ENCODE data around the gene LRRK1. TPM values are rescaled to one million over a fixed set of nuclear protein-coding genes. Genes with fewer than 3 reads are reported as not detected.

LRRK1 gene
- total RNA-seq, 1 donor from 2014 or later, result 0.86 TPM

- DNase-seq (ENCODE audit: low spot score, unreplicated experiment), result no peak
Observed at GRCh38 chr15:101057841-101058407, 138.8 kb downstream of the LRRK1 start.

DNA sequence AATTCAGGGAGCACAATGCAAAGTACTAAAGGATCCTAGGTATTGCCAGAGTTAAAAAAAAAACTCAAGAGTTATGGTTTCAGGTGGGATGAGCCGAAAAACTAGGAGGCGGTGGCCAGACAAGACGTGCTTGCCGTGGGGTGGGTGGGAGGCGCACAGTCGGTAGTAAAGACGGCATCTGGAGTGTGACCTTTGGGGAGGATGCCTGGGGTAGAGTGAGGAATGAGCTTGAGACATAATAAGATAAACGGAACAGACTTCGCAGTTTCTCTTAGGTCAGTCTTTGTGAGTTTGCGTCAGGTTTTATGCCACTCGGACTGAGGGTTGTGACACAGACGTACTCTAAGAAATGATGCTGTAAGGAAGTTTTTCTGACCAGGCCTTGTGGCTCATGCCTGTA, 139.6 kb downstream of the LRRK1 start:
- H3K4me1 Mint-ChIP-seq (ENCODE audit: low read depth), result no peaks in the 10 kb centered on the region
- H3K27ac Mint-ChIP-seq, result no peak overlapping the region
- H3K4me3 Mint-ChIP-seq (ENCODE audit: low read depth), result no peak overlapping the region
- H3K27me3 Mint-ChIP-seq, result no peaks in the 10 kb centered on the region
- DNase-seq (ENCODE audit: low spot score, unreplicated experiment), result no peak
- H3K9me3 Mint-ChIP-seq (ENCODE audit: low read depth), result peaks cover 3% of the 10 kb centered on the region
- peaks cover 3% of the 10 kb centered on the region for H3K36me3 Mint-ChIP-seq (ENCODE audit: insufficient read depth)
- TF ChIP-seq CTCF (IDR thresholded peaks at IDR 0.05; ENCODE audit: unreplicated experiment), result no peak

More at GRCh38 chr15:101057841-101058407, 138.8 kb downstream of the LRRK1 start:
- H3K27me3 Mint-ChIP-seq, result no peaks in the 10 kb centered on the region
- peaks cover 3% of the 10 kb centered on the region for H3K36me3 Mint-ChIP-seq (ENCODE audit: insufficient read depth)
- no peak overlapping the region for H3K4me3 Mint-ChIP-seq (ENCODE audit: low read depth)
- H3K9me3 Mint-ChIP-seq (ENCODE audit: low read depth), result peaks cover 3% of the 10 kb centered on the region
- no peak for TF ChIP-seq CTCF (IDR thresholded peaks at IDR 0.05; ENCODE audit: unreplicated experiment)
- no peak overlapping the region for H3K27ac Mint-ChIP-seq
- H3K4me1 Mint-ChIP-seq (ENCODE audit: low read depth), result no peaks in the 10 kb centered on the region

DNA sequence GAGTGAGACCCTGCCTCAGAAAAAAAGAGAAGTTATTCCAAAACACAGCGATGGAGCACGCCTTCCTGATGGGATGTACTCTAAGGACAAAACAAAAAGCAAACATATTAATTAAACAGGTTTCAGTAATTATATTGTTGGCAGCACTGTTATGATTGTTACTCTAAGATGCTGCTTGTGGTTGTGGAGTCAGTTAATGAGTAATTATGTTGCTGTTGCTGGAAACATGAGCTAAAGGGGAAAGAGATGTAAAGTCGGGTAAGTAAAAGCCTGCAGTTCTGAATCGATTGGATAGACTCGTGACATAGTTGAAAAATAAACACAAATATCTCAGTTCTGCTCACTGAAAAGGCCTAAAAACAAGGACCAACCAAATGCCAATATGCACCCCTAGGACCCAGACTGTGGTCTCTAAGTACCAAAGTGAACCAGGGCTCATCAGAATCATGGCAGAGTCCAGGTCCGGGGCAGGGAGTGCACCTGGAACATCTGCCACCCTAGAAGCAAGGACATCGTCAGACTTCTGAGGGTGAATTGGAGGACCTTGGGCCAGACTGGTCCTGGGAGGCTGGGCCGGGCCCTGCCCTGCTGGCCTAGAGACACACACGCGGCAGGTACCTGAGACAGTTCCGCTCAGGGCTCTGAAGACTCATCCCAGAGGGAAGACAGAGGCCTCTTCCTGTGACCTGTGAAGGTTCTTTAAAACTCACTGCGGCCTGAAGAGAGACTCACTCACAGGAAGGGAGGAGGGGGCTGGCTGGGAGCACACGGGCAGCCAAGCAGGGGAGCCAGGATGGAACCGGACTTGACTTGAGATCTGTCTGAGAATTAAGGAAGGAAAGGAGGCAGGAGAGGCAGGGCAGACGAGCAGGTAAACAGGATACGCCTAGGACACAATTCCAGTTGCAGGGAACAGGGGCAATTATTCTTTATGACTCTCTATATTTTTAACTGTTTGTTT, 140.5 kb downstream of the LRRK1 start:
- Mint-ChIP-seq H3K36me3 (ENCODE audit: insufficient read depth) (peaks cover 3% of the 10 kb centered on the region), H3K27me3 (no peaks in the 10 kb centered on the region), H3K27ac (no peak overlapping the region), H3K4me3 (ENCODE audit: low read depth) (no peak overlapping the region), H3K4me1 (ENCODE audit: low read depth) (no peaks in the 10 kb centered on the region), H3K9me3 (ENCODE audit: low read depth) (peaks cover 3% of the 10 kb centered on the region)
- no peak for DNase-seq (ENCODE audit: low spot score, unreplicated experiment)
- no peak for TF ChIP-seq CTCF (IDR thresholded peaks at IDR 0.05; ENCODE audit: unreplicated experiment)

GRCh38 chr15:101060576-101061551, 141.7 kb downstream of the LRRK1 start:
- TF ChIP-seq CTCF (IDR thresholded peaks at IDR 0.05; ENCODE audit: unreplicated experiment), result no peak
- H3K4me1 Mint-ChIP-seq (ENCODE audit: low read depth), result no peaks in the 10 kb centered on the region
- H3K27me3 Mint-ChIP-seq, result no peaks in the 10 kb centered on the region
- no peak overlapping the region for H3K4me3 Mint-ChIP-seq (ENCODE audit: low read depth)
- no peak overlapping the region for H3K27ac Mint-ChIP-seq
- H3K9me3 Mint-ChIP-seq (ENCODE audit: low read depth), result peaks cover 3% of the 10 kb centered on the region
- no peak for DNase-seq (ENCODE audit: low spot score, unreplicated experiment)
- peaks cover 3% of the 10 kb centered on the region for H3K36me3 Mint-ChIP-seq (ENCODE audit: insufficient read depth)

GRCh38 chr15:101062063-101062462, 142.9 kb downstream of the LRRK1 start:
- H3K27ac Mint-ChIP-seq, result no peak overlapping the region
- DNase-seq (ENCODE audit: low spot score, unreplicated experiment), result no peak
- H3K27me3 Mint-ChIP-seq, result no peaks in the 10 kb centered on the region
- no peak overlapping the region for H3K4me3 Mint-ChIP-seq (ENCODE audit: low read depth)
- no peaks in the 10 kb centered on the region for H3K4me1 Mint-ChIP-seq (ENCODE audit: low read depth)
- peaks cover 3% of the 10 kb centered on the region for H3K9me3 Mint-ChIP-seq (ENCODE audit: low read depth)
- H3K36me3 Mint-ChIP-seq (ENCODE audit: insufficient read depth), result peaks cover 3% of the 10 kb centered on the region
- TF ChIP-seq CTCF (IDR thresholded peaks at IDR 0.05; ENCODE audit: unreplicated experiment), result no peak

Measured in progenitor cell of endocrine pancreas (in vitro differentiated cells).